ENCODE measurements around the gene NOTCH2. TPM values are rescaled to one million over a fixed set of nuclear protein-coding genes. Genes with fewer than 3 reads are reported as not detected.

The NOTCH2 gene
- total and polyA plus RNA-seq, 2 experiments from 2014 or later, result 8.5 to 56.6 TPM

- TF ChIP-seq ZNF462 (CRISPR knock-in tag; IDR thresholded peaks at IDR 0.05) (no peak), JUNB (IDR thresholded peaks at IDR 0.05; ENCODE audit: unreplicated experiment) (no peak), CREB1 (CRISPR knock-in tag; IDR thresholded peaks at IDR 0.05; ENCODE audit: low read depth) (no peak)
Observed at GRCh38 chr1:119903443-119903835, 166.0 kb downstream of the NOTCH2 start (continued).

GRCh38 chr1:119902775-119903442 is 166.6 kb downstream of the NOTCH2 start:
- H4K20me1 ChIP-seq (replicated peaks; ENCODE audit: insufficient read depth), result no peaks in the 10 kb centered on the region
- no peaks in the 10 kb centered on the region for H3F3A ChIP-seq (replicated peaks; ENCODE audit: low read depth)
- H3K4me3 ChIP-seq, result no peak overlapping the region
- H3K4me3 Mint-ChIP-seq, result no peak overlapping the region
- H3K27me3 Mint-ChIP-seq (ENCODE audit: insufficient read depth, low read depth, poor library complexity), result peaks cover 3% of the 10 kb centered on the region
- no peaks in the 10 kb centered on the region for H3K36me3 ChIP-seq (ENCODE audit: insufficient read depth)
- H3K27ac ChIP-seq (ENCODE audit: low read depth), result no peak overlapping the region
- no peaks in the 10 kb centered on the region for H3K9me3 Mint-ChIP-seq
- no peaks in the 10 kb centered on the region for H3K4me1 ChIP-seq (ENCODE audit: insufficient read depth)
- no peak for ATAC-seq
- H3K27me3 ChIP-seq (ENCODE audit: insufficient read depth), result no peaks in the 10 kb centered on the region
- no peak for DNase-seq (ENCODE audit: low spot score)
- no peaks in the 10 kb centered on the region for H3K4me1 Mint-ChIP-seq
- H3K4me2 ChIP-seq, result no peak overlapping the region
- H3K79me2 ChIP-seq (replicated peaks; ENCODE audit: insufficient read depth), result no peaks in the 10 kb centered on the region
- no peaks in the 10 kb centered on the region for H3K9me2 ChIP-seq (ENCODE audit: insufficient read depth)
- H2AFZ ChIP-seq, result no peak overlapping the region
- no peak overlapping the region for H3K27ac Mint-ChIP-seq
- H3K36me3 Mint-ChIP-seq (ENCODE audit: low read depth), result no peaks in the 10 kb centered on the region
- TF ChIP-seq EZH2 (IDR thresholded peaks at IDR 0.05; ENCODE audit: low read depth, unreplicated experiment) (no peak), ZNF114 (CRISPR knock-in tag; IDR thresholded peaks at IDR 0.05) (no peak), NANOG (IDR thresholded peaks at IDR 0.05; ENCODE audit: borderline replicate concordance) (no peak), EZH2phosphoT487 (IDR thresholded peaks at IDR 0.05; ENCODE audit: unreplicated experiment) (no peak), CREB1 (CRISPR knock-in tag; IDR thresholded peaks at IDR 0.05; ENCODE audit: low read depth) (no peak), POLR2AphosphoS5 (IDR thresholded peaks at IDR 0.05; ENCODE audit: low read depth) (no peak), ETS1 (IDR thresholded peaks at IDR 0.05) (no peak), JUNB (IDR thresholded peaks at IDR 0.05; ENCODE audit: unreplicated experiment) (no peak), STAT1 (IDR thresholded peaks at IDR 0.05; ENCODE audit: unreplicated experiment) (no peak), ZNF331 (CRISPR knock-in tag; IDR thresholded peaks at IDR 0.05; ENCODE audit: low read depth) (no peak), REST (IDR thresholded peaks at IDR 0.05; ENCODE audit: unreplicated experiment) (no peak)

Data from GM23338 (cell line).